ENCODE results near the gene INAFM2.

DNA sequence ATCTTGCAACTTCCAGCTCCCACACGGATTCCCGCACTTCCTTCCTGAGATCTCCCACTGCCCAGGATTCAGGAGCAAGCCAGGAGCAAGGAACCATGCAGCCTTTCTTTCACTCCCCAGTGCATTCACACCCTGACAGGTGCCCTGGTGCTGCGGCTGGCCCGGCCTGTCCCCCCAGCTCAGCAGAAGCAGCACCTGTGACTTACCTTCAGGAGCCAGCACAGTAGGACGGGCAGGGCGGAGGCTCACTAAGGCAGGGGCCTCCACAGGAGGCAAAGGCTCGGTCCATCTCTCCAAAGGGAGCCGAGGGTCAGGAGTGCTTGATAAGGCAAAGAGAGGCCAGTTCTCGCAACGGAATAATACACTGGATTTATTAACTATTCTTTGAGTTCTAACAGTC is 45.5 kb upstream of the INAFM2 start:
- TF ChIP-seq, protein P1, sequence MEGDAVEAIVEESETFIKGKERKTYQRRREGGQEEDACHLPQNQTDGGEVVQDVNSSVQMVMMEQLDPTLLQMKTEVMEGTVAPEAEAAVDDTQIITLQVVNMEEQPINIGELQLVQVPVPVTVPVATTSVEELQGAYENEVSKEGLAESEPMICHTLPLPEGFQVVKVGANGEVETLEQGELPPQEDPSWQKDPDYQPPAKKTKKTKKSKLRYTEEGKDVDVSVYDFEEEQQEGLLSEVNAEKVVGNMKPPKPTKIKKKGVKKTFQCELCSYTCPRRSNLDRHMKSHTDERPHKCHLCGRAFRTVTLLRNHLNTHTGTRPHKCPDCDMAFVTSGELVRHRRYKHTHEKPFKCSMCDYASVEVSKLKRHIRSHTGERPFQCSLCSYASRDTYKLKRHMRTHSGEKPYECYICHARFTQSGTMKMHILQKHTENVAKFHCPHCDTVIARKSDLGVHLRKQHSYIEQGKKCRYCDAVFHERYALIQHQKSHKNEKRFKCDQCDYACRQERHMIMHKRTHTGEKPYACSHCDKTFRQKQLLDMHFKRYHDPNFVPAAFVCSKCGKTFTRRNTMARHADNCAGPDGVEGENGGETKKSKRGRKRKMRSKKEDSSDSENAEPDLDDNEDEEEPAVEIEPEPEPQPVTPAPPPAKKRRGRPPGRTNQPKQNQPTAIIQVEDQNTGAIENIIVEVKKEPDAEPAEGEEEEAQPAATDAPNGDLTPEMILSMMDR (IDR thresholded peaks at IDR 0.05; ENCODE audit: low read depth, low read length, missing input control) = no peak
- TF ChIP-seq YY1 (IDR thresholded peaks at IDR 0.05) = no peak
- no peak for TF ChIP-seq JUND (IDR thresholded peaks at IDR 0.05)
- TF ChIP-seq, protein P2, sequence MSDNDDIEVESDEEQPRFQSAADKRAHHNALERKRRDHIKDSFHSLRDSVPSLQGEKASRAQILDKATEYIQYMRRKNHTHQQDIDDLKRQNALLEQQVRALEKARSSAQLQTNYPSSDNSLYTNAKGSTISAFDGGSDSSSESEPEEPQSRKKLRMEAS (IDR thresholded peaks at IDR 0.05) = no peak
- TF ChIP-seq, protein P3, sequence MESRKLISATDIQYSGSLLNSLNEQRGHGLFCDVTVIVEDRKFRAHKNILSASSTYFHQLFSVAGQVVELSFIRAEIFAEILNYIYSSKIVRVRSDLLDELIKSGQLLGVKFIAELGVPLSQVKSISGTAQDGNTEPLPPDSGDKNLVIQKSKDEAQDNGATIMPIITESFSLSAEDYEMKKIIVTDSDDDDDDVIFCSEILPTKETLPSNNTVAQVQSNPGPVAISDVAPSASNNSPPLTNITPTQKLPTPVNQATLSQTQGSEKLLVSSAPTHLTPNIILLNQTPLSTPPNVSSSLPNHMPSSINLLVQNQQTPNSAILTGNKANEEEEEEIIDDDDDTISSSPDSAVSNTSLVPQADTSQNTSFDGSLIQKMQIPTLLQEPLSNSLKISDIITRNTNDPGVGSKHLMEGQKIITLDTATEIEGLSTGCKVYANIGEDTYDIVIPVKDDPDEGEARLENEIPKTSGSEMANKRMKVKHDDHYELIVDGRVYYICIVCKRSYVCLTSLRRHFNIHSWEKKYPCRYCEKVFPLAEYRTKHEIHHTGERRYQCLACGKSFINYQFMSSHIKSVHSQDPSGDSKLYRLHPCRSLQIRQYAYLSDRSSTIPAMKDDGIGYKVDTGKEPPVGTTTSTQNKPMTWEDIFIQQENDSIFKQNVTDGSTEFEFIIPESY (IDR thresholded peaks at IDR 0.05) = no peak
- TF ChIP-seq TAF1 (conservative IDR thresholded peaks at IDR 0.05) = no peak
- TF ChIP-seq RAD21 (IDR thresholded peaks at IDR 0.05) = no peak
- TF ChIP-seq, protein P4, sequence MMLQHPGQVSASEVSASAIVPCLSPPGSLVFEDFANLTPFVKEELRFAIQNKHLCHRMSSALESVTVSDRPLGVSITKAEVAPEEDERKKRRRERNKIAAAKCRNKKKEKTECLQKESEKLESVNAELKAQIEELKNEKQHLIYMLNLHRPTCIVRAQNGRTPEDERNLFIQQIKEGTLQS (IDR thresholded peaks at IDR 0.05) = no peak

Measured in liver (tissue), 3 donors.